OCI-LY3 (cell line): ENCODE results near the gene RELN.

ENCODE experiments used
- H2AFZ ChIP-seq: fragments of 200-600, 300-600 bp; shearing (Covaris generic); 2 replicates; pipeline ENCODE4 v1.6.0; 2014; ENCODE audit warnings: antibody characterized with exemption, low read depth, low read length
- H3K27ac ChIP-seq: fragments of 200-600, 300-600 bp; sonication (generic); 2 replicates; pipeline ENCODE4 v1.5.1; 2014; ENCODE audit warnings: mild to moderate bottlenecking, low read length, moderate library complexity, mixed read lengths
- H3K27me3 ChIP-seq: fragments of 200-600, 300-600 bp; sonication (generic); 2 replicates; pipeline ENCODE4 v1.6.1; 2014; ENCODE audit warnings: low read depth, low read length, mixed read lengths
- H3K36me3 ChIP-seq: fragments of 200-600, 300-600 bp; sonication (generic); replicated peaks from 2 replicates; pipeline ENCODE3; 2014; ENCODE audit warnings: low read depth, low read length, mixed read lengths
- H3K4me1 ChIP-seq: fragments of 300-600, 200-600 bp; sonication (generic); 2 replicates; pipeline ENCODE4 v1.6.1; 2014; ENCODE audit warnings: low read length, mixed read lengths
- H3K4me2 ChIP-seq: fragments of 200-600, 300-600 bp; sonication (generic); 2 replicates; pipeline ENCODE4 v1.6.1; 2014; ENCODE audit warnings: low read length, mixed read lengths
- H3K4me3 ChIP-seq: fragments of 300-600, 200-600 bp; sonication (generic); 2 replicates; pipeline ENCODE4 v1.5.1; 2014; ENCODE audit warnings: antibody characterized with exemption, mild to moderate bottlenecking, low read length, moderate library complexity
- H3K79me2 ChIP-seq: fragments of 300-600, 200-600 bp; shearing (Covaris generic); 2 replicates; pipeline ENCODE4 v1.6.1; 2014; ENCODE audit warnings: mild to moderate bottlenecking, low read length, mixed read lengths
- H3K9ac ChIP-seq: fragments of 300-600, 200-600 bp; shearing (Covaris generic); 2 replicates; pipeline ENCODE4 v1.6.0; 2014; ENCODE audit warnings: mild to moderate bottlenecking, low read length, moderate library complexity
- H3K9me3 ChIP-seq: fragments of 200-600, 300-600 bp; shearing (Covaris generic); 2 replicates; pipeline ENCODE4 v1.6.1; 2014; ENCODE audit warnings: low read length, mixed read lengths; ENCODE audit not compliant: insufficient read depth
- H4K20me1 ChIP-seq: fragments of 200-600, 300-600 bp; sonication (generic); 2 replicates; pipeline ENCODE4 v1.6.1; 2016; ENCODE audit warnings: low read length, mixed read lengths; ENCODE audit not compliant: insufficient read depth
- EZH2phosphoT487 ChIP-seq: fragments of 200-600 bp; shearing (Covaris generic); IDR thresholded peaks from 2 replicates; pipeline ENCODE4 v1.6.1; 2018; ENCODE audit warnings: antibody characterized with exemption, mixed run types, low read depth
- TF ChIP-seq, protein P1 (sequence below): fragments of 200-600, 300-600 bp; sonication (generic); IDR thresholded peaks from 2 replicates; pipeline ENCODE4 v1.5.1; 2014; ENCODE audit warnings: antibody characterized with exemption, low read length, low read depth

Gene RELN

DNA sequence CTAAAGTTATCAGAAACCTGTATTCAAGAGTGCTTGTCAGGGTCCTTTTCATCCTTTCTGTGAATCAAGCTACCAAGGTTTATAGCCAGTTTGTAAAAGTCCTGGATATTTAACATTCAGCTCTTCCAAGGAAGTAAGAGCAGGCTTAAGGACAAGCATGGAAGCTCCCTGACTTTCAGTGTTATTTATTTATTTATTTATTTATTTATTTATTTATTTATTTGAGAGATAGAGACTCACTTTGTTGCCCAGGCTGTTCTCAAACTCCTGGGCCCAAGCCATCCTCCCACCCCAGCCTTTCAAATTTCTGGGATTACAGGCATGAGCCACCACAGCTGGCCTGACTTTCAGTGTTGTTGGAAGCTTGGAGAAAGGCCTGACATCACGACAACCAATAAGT is 44.4 kb upstream of the RELN start:
- Histone ChIP-seq H3K79me2 (no peaks in the 10 kb centered on the region), H3K4me2 (no peak overlapping the region), H3K27ac (no peak overlapping the region), H3K4me3 (no peak overlapping the region), H3K36me3 (no peaks in the 10 kb centered on the region), H2AFZ (no peak overlapping the region), H3K27me3 (no peaks in the 10 kb centered on the region), H4K20me1 (no peaks in the 10 kb centered on the region), H3K9me3 (peaks cover 5% of the 10 kb centered on the region; the same call in 1 of the 2 replicates), H3K4me1 (no peaks in the 10 kb centered on the region), H3K9ac (no peak overlapping the region)
- TF ChIP-seq, protein P1, sequence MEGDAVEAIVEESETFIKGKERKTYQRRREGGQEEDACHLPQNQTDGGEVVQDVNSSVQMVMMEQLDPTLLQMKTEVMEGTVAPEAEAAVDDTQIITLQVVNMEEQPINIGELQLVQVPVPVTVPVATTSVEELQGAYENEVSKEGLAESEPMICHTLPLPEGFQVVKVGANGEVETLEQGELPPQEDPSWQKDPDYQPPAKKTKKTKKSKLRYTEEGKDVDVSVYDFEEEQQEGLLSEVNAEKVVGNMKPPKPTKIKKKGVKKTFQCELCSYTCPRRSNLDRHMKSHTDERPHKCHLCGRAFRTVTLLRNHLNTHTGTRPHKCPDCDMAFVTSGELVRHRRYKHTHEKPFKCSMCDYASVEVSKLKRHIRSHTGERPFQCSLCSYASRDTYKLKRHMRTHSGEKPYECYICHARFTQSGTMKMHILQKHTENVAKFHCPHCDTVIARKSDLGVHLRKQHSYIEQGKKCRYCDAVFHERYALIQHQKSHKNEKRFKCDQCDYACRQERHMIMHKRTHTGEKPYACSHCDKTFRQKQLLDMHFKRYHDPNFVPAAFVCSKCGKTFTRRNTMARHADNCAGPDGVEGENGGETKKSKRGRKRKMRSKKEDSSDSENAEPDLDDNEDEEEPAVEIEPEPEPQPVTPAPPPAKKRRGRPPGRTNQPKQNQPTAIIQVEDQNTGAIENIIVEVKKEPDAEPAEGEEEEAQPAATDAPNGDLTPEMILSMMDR: no peak
- TF ChIP-seq EZH2phosphoT487: no peak

DNA sequence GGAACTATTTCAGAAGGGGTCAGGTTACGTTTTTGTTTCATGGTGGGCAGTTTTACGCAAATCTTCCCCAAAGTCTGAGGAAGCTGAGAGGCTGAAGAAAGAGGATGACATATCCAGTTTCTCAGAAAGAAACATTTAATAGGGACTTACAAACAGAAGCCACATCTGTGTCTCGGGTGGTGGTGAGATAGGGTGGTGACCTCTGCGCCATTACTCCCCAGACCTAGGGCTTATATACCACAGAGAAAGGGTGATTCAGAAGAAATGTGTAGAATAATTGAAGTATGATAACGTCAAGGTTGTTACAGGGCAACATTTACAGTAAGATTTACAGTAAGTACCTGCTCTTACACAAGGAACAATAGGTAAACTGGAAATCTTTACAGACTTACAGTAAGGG is 43.0 kb upstream of the RELN start:
- TF ChIP-seq EZH2phosphoT487: no peak
- TF ChIP-seq, protein P1: no peak
- no peaks in the 10 kb centered on the region for H3K4me1 ChIP-seq
- no peak overlapping the region for H2AFZ ChIP-seq
- peaks cover 5% of the 10 kb centered on the region; the same call in 1 of the 2 replicates for H3K9me3 ChIP-seq
- no peaks in the 10 kb centered on the region for H3K36me3 ChIP-seq
- no peak overlapping the region for H3K4me2 ChIP-seq
- no peaks in the 10 kb centered on the region for H3K27me3 ChIP-seq
- no peak overlapping the region for H3K27ac ChIP-seq
- no peak overlapping the region for H3K4me3 ChIP-seq
- no peak overlapping the region for H3K9ac ChIP-seq
- H4K20me1 ChIP-seq: no peaks in the 10 kb centered on the region
- H3K79me2 ChIP-seq: no peaks in the 10 kb centered on the region

DNA sequence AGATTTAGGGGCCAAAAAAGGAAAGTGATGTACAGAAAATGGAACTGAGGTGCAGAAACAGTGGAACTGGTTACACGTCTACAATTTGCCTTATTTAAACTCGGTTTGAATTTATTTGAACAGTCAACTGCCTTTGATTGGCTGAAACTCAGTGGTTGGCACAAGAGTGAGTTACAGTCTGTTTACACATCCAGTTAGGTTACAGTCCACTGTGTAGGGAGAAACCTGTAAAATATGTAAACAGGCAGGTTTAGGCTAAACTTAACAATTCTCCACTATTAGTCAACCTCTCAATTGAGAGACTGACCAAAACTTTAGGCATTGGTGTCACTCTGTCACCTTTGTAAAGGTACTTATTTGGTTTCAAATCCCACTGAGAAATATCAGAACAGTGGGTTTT is 40.3 kb upstream of the RELN start:
- no peak overlapping the region for H3K9ac ChIP-seq
- no peak overlapping the region for H3K4me3 ChIP-seq
- no peak overlapping the region for H2AFZ ChIP-seq
- TF ChIP-seq, protein P1: no peak
- no peak for TF ChIP-seq EZH2phosphoT487
- no peak overlapping the region for H3K27ac ChIP-seq
- H3K4me1 ChIP-seq: no peaks in the 10 kb centered on the region
- no peaks in the 10 kb centered on the region for H4K20me1 ChIP-seq
- H3K9me3 ChIP-seq: peaks cover 2% of the 10 kb centered on the region; the same call in 1 of the 2 replicates
- no peaks in the 10 kb centered on the region for H3K79me2 ChIP-seq
- 0 out of 2 replicates have a peak, but pooled peaks cover 4% of the 10 kb centered on the region for H3K27me3 ChIP-seq
- H3K4me2 ChIP-seq: no peak overlapping the region
- H3K36me3 ChIP-seq: no peaks in the 10 kb centered on the region

DNA sequence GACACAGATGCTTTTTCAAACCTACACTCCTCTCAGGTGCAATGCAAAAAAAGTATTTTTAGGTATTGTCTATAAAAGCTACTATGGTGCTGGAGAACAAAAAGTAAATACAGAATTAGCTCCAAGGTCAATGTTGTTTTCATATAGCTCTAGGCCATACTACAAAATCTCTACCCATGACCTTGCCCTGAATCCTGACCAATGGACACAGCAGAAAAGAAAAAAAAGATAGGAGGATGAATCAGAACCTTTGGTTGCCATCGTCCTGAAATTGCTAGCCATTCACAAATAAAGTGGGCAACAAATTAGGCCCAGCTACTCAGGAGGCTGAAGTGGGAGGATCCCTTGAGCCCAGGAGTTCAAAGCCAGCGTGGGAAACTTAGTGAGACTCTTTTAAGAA is 35.2 kb upstream of the RELN start:
- H3K4me1 ChIP-seq: no peaks in the 10 kb centered on the region
- no peaks in the 10 kb centered on the region for H4K20me1 ChIP-seq
- no peaks in the 10 kb centered on the region for H3K79me2 ChIP-seq
- H3K4me2 ChIP-seq: no peak overlapping the region
- H3K9ac ChIP-seq: no peak overlapping the region
- H2AFZ ChIP-seq: no peak overlapping the region
- no peak for TF ChIP-seq EZH2phosphoT487
- TF ChIP-seq, protein P1: no peak
- H3K27me3 ChIP-seq: 0 out of 2 replicates have a peak, but pooled peaks cover 4% of the 10 kb centered on the region
- H3K4me3 ChIP-seq: no peak overlapping the region
- no peaks in the 10 kb centered on the region for H3K36me3 ChIP-seq
- H3K9me3 ChIP-seq: no peaks in the 10 kb centered on the region
- no peak overlapping the region for H3K27ac ChIP-seq
